Measurements from ENCODE around the gene MIER3.
"Not testable (repeated sequence)": the region's sequence is repeated elsewhere in the genome, so short reads cannot be mapped to it uniquely, and the experiment has no call there.

The MIER3 gene

GRCh38 chr5:56951946-56952691, at the start of gene MIER3:
Gene MIER3 (minus strand): TSS chr5:56952123. CDS start chr5:56952102, 21 bp downstream.
- DNase-seq: peak; percentile 26 to 69

- DNase-seq: no peak
Measured at GRCh38 chr5:56995596-56995995, 43.7 kb upstream of the MIER3 start.

GRCh38 chr5:56993241-56993640, 41.3 kb upstream of the MIER3 start:
- no peak for DNase-seq

GRCh38 chr5:56989676-56990075, 37.8 kb upstream of the MIER3 start:
- no peak for DNase-seq

- no peak for DNase-seq
Measured at GRCh38 chr5:56988490-56988889, 36.6 kb upstream of the MIER3 start.

- no peak for DNase-seq
Measured at GRCh38 chr5:56987171-56987570, 35.2 kb upstream of the MIER3 start.

GRCh38 chr5:56986626-56986947, 34.7 kb upstream of the MIER3 start:
- no peak for DNase-seq

GRCh38 chr5:56985936-56986625, 34.2 kb upstream of the MIER3 start:
- DNase-seq: no peak

GRCh38 chr5:56984445-56984844, 32.5 kb upstream of the MIER3 start:
- no peak for DNase-seq

GRCh38 chr5:56983593-56984361, 31.9 kb upstream of the MIER3 start:
- DNase-seq: no peak

GRCh38 chr5:56981548-56982315, 29.8 kb upstream of the MIER3 start:
- DNase-seq: no peak

- no peak for DNase-seq
Measured at GRCh38 chr5:56979968-56980367, 28.0 kb upstream of the MIER3 start.

GRCh38 chr5:56979526-56979925, 27.6 kb upstream of the MIER3 start:
- not testable (repeated sequence) for DNase-seq

- no peak for DNase-seq
Measured at GRCh38 chr5:56977822-56978221, 25.9 kb upstream of the MIER3 start.

- no peak for DNase-seq
Measured at GRCh38 chr5:56977021-56977420, 25.1 kb upstream of the MIER3 start.

GRCh38 chr5:56974241-56974640, 22.3 kb upstream of the MIER3 start:
- DNase-seq: no peak

- DNase-seq: no peak
Measured at GRCh38 chr5:56973473-56973872, 21.6 kb upstream of the MIER3 start.

GRCh38 chr5:56971275-56971674, 19.4 kb upstream of the MIER3 start:
- no peak for DNase-seq

GRCh38 chr5:56964173-56964572, 12.2 kb upstream of the MIER3 start:
- no peak for DNase-seq

- DNase-seq: no peak
Measured at GRCh38 chr5:56963246-56963645, 11.3 kb upstream of the MIER3 start.

GRCh38 chr5:56962286-56962685, 10.4 kb upstream of the MIER3 start:
- DNase-seq: no peak

- no peak for DNase-seq
Measured at GRCh38 chr5:56961746-56962145, 9.8 kb upstream of the MIER3 start.

- no peak for DNase-seq
Measured at GRCh38 chr5:56959326-56959725, 7.4 kb upstream of the MIER3 start.

All from SW 1271 (cell line).